HK-2 (cell line): Measurements from ENCODE around the gene KRTAP4-7.
"Not testable (repeated sequence)": the region's sequence is repeated elsewhere in the genome, so short reads cannot be mapped to it uniquely, and the experiment has no call there.

Source experiments
- DNase-seq: peaks from one replicate; pipeline ENCODE4 v3.0.0-alpha.2; 2018; ENCODE audit not compliant: unreplicated experiment

The KRTAP4-7 gene

DNA sequence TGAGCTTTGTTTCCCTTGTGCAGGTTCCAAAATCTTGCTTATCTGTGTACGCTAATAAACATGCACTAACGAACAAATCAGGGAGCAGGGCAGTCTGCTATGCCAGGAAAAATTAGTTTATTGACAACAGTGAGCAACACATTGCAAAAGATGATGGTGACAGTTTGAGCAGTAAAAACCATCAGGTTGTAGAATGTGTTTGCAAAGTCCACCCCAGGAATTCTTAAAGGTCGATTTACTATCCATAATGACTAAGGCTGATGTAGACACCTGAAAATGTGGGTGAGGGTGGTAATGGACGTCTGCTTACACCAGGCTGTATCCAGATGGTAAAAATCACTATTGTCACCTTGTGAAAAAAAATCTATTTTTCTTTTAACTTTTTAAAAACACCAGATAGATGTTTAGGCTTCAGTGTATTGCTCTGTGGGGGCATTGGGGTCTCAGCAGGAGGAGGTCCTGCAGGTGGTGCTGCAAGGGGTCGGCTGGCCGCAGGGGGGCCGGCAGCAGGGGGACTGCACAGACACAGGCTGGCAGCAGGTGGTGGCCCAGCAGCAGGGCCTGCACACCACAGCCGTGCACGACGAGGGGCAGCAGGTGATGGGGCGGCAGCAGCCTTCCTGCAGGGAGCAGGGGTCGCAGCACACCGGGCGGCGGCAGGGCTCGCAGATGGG, 18.8 kb upstream of the KRTAP4-7 start:
- not testable (repeated sequence) for DNase-seq

GRCh38 chr17:41065829-41066624, 17.9 kb upstream of the KRTAP4-7 start, which contains the start of gene KRTAP2-4:
TSS of gene KRTAP2-4 (minus strand) at chr17:41065879. CDS start at chr17:41065845, 34 bp downstream.
- DNase-seq, result peak; percentile 69

DNA sequence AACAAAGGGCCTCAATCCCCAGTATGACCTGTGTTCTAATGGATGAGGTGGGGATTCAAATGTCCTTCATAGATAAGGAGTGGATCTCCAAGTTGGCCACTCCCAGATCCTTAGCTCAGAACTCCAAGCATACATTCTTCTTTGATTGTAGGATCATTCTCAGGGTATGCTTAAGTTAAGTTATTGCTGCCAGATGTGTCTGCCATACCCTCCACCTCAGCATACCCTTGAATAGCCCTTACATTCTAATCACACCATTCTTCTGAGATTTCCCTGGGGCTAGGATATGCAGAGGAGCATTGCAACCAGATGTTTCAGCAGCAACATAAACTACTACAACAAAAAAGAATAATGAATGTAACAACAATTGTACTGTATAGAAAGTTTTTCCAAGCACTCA, 16.7 kb upstream of the KRTAP4-7 start:
- DNase-seq, result no peak

DNA sequence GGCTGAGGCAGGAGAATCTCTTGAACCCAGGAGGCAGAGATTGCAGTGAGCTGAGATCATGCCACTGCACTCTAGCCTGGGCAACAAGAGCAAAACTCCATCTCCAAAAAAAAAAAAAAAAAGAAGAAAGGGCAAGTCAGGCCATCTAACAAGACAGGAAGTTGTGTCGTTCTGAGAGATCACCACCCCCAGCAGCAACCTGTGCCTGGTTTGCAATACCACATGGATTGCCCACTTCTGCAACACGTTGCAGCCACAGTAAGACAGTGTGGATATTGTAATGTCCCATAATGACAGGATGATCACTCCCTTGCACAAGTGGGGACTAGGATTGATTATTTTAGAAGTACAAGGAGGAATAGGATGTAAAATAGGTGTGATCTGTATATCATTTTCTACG, 14.9 kb upstream of the KRTAP4-7 start:
- no peak for DNase-seq

- no peak for DNase-seq
Measured at GRCh38 chr17:41071606-41072360, 12.2 kb upstream of the KRTAP4-7 start.

DNA sequence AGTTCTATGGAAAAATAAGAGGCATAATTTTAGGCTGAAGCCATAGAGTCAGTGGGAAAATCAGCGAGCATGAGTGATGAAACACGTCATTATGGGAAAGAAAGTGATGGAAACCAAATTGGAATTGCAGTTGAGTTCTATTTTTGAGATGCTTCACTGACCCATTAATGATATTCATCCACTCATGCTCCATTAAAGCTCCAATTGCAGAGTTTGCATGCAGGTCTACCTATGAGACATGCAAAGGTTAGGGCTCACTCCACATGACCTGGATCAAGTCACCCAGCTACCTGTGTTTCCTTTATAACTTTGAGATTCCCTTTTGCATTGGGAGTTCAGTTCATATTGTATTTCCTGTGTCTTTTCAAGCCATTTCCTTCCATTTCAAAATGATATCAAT, 10.3 kb upstream of the KRTAP4-7 start:
- DNase-seq, result no peak

- no peak for DNase-seq
Measured at GRCh38 chr17:41076788-41077187, 7.2 kb upstream of the KRTAP4-7 start.

DNA sequence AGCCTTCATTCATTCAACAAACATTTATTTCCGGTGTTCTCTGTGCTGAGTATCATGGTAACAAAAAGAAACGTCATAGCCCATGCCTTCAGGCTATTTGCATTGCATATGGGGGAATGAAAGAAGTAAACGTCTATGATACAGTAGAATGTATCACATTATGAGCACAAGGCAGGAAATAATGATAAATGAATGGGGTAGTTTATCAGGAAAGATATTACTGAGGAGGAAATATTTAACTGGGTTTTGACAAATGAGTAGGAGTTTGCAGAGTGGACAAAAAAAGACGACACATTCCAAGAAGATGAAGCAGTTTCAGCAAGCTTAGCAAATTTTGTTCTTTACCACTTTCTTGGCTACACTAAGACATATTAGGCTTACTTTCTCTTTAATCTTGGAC, 1.3 kb upstream of the KRTAP4-7 start:
- no peak for DNase-seq

- DNase-seq, result not testable (repeated sequence)
Measured at GRCh38 chr17:41083427-41083826, 523 bp upstream of the KRTAP4-7 start.

GRCh38 chr17:41088760-41089352, 4.9 kb downstream of the KRTAP4-7 start:
- not testable (repeated sequence) for DNase-seq

DNA sequence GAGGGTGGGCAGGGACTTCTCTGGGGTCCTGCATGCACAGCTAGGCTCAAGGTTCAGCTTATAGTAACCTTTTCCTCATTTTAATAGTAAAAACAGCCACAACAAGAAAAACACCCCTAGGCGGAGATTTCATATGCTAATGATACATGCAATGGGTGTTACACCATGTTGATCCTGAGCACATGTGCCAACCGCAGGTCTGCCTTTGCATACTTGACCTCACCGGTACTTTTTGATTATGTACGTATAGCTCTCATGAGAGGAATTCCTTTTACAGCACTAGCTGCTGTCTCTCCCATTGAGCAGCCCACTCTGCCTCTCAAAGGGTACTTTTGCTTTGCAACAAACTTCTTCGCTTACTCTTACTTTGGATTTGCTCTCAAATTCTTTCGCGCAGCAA, 12.1 kb downstream of the KRTAP4-7 start:
- DNase-seq, result no peak

- DNase-seq, result no peak
Measured at GRCh38 chr17:41098042-41098441, 14.1 kb downstream of the KRTAP4-7 start, which contains the start of gene KRTAP4-8. TSS of gene KRTAP4-8 (minus strand) at chr17:41098142. CDS start at chr17:41098084, 58 bp downstream.

DNA sequence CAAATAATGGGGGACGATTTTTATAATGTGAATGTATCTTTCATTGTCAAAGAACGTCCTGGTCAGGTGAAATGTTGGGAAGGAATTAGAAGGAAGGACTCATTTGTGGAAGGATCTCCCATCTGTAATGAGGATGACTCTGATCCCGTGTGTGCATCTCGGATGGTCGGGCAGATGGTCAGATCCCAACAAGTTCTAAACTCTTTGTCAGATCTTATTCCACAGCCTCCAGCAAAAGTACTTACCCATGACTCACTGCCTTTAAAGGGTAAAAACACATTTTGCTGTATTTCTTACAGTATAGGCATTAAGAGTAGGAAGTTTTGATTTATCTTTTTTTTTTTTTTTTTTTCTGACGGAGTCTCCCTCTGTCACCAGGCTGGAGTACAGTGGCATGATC, 14.5 kb downstream of the KRTAP4-7 start:
- DNase-seq, result no peak

GRCh38 chr17:41099682-41100480, 15.9 kb downstream of the KRTAP4-7 start:
- not testable (repeated sequence) for DNase-seq

GRCh38 chr17:41101586-41102259, 17.8 kb downstream of the KRTAP4-7 start, which contains the start of gene KRTAP4-16:
TSS of gene KRTAP4-16 (minus strand) at chr17:41102209. CDS start at chr17:41102209, 0 bp downstream.
- DNase-seq, result no peak

DNA sequence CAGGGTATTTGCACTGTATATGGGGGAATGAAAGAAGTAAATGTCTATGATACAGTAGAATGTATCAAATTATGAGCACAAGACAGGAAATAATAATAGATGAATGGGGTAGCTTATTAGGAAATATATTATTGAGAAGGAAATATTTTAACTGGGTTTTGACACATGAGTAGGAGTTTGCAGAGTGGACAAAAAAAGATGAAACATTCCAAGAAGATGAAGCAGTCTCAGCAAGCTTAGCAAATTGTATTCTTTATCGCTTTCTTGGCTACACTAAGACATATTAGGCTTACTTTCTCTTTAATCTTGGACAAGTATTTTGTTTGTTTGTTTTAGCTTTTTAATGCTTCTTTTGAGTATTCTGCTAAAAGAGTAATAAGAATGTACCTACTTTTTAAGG, 19.9 kb downstream of the KRTAP4-7 start:
- no peak for DNase-seq

GRCh38 chr17:41104386-41105038, 20.6 kb downstream of the KRTAP4-7 start:
- DNase-seq, result not testable (repeated sequence)

- DNase-seq, result not testable (repeated sequence)
Measured at GRCh38 chr17:41105347-41105746, 21.4 kb downstream of the KRTAP4-7 start, which contains the start of gene KRTAP4-9. TSS of gene KRTAP4-9 (plus strand) at chr17:41105389. CDS start at chr17:41105389, 0 bp downstream.

GRCh38 chr17:41107941-41108450, 24.0 kb downstream of the KRTAP4-7 start:
- DNase-seq, result no peak
